SK-N-SH treated with all-trans-retinoic acid at 6 μM for 48 hours (cell line): ENCODE data around the gene PRKG1.

Source experiments
- ATAC-seq: fragments of 200-7000 bp; cut with Tn5 transposase; 3 replicates; pipeline ENCODE4 v1.9.1; 2020; ENCODE audit warnings: mild to moderate bottlenecking, moderate library complexity
- ARNTL ChIP-seq: fragments of 450-650 bp; formaldehyde crosslinking; IDR thresholded peaks from 2 replicates; pipeline ENCODE4 v1.5.0; 2020; ENCODE audit warnings: low read depth, mild to moderate bottlenecking, moderate library complexity, borderline replicate concordance
- BACH2 ChIP-seq: fragments of 250-450 bp; sonication (Bioruptor Pico); IDR thresholded peaks from 2 replicates; pipeline ENCODE4 v1.9.0; 2021; ENCODE audit warnings: mild to moderate bottlenecking, borderline replicate concordance
- CREB5 ChIP-seq: fragments of 250-450 bp; sonication (Bioruptor Pico); IDR thresholded peaks from 2 replicates; pipeline ENCODE4 v1.5.1; 2020; ENCODE audit warnings: low read depth, mild to moderate bottlenecking, moderate library complexity
- CSDC2 ChIP-seq: fragments of 250-450 bp; sonication (Bioruptor Pico); IDR thresholded peaks from 2 replicates; pipeline ENCODE4 v1.5.0; 2020; ENCODE audit warnings: mild to moderate bottlenecking, moderate library complexity
- CSRNP3 ChIP-seq: fragments of 250-450 bp; sonication (Bioruptor Pico); IDR thresholded peaks from 2 replicates; pipeline ENCODE4 v1.5.1; 2021; ENCODE audit warnings: mild to moderate bottlenecking, moderate library complexity
- ESRRG ChIP-seq: fragments of 250-450 bp; sonication (Bioruptor Pico); IDR thresholded peaks from 2 replicates; pipeline ENCODE4 v1.6.1; 2021; ENCODE audit warnings: mild to moderate bottlenecking
- GLIS3 ChIP-seq: fragments of 250-450 bp; sonication (Bioruptor Pico); IDR thresholded peaks from 2 replicates; pipeline ENCODE4 v1.5.0; 2020; ENCODE audit warnings: mild to moderate bottlenecking, moderate library complexity
- ISL1 ChIP-seq: fragments of 250-450 bp; sonication (Bioruptor Pico); IDR thresholded peaks from 2 replicates; pipeline ENCODE4 v2.1.2; 2022; ENCODE audit warnings: mild to moderate bottlenecking, moderate library complexity
- OSR1 ChIP-seq: fragments of 250-450 bp; sonication (Bioruptor Pico); IDR thresholded peaks from 2 replicates; pipeline ENCODE4 v1.8.0; 2022; ENCODE audit warnings: moderate library complexity, mild to moderate bottlenecking, inconsistent platforms
- PPARA ChIP-seq: fragments of 250-450 bp; sonication (Bioruptor Pico); IDR thresholded peaks from 2 replicates; pipeline ENCODE4 v1.5.0; 2020; ENCODE audit warnings: mild to moderate bottlenecking, borderline replicate concordance
- RARB ChIP-seq: fragments of 250-450 bp; sonication (Bioruptor Pico); IDR thresholded peaks from 2 replicates; pipeline ENCODE4 v1.8.0; 2021; ENCODE audit warnings: mild to moderate bottlenecking, moderate library complexity
- SNAI2 ChIP-seq: fragments of 250-450 bp; sonication (Bioruptor Pico); IDR thresholded peaks from 2 replicates; pipeline ENCODE4 v1.5.0; 2020; ENCODE audit warnings: mild to moderate bottlenecking, moderate library complexity
- TCF4 ChIP-seq: fragments of 250-450 bp; sonication (Bioruptor Pico); IDR thresholded peaks from 2 replicates; pipeline ENCODE4 v1.8.0; 2021; ENCODE audit warnings: mild to moderate bottlenecking, moderate library complexity, borderline replicate concordance
- TOX ChIP-seq: fragments of 250-450 bp; sonication (Bioruptor Pico); IDR thresholded peaks from 2 replicates; pipeline ENCODE4 v1.8.0; 2021; ENCODE audit warnings: mild to moderate bottlenecking, moderate library complexity, borderline replicate concordance
- ZC3H10 ChIP-seq: fragments of 250-450 bp; sonication (Bioruptor Pico); IDR thresholded peaks from 2 replicates; pipeline ENCODE4 v1.5.1; 2021; ENCODE audit warnings: mild to moderate bottlenecking, moderate library complexity
- ZFP3 ChIP-seq: fragments of 250-450 bp; sonication (Bioruptor Pico); IDR thresholded peaks from 2 replicates; pipeline ENCODE4 v1.5.0; 2020; ENCODE audit warnings: mild to moderate bottlenecking, moderate library complexity
- ZNF565 ChIP-seq: fragments of 450-650 bp; formaldehyde crosslinking; conservative IDR thresholded peaks from 2 replicates; pipeline ENCODE4 v1.5.0; 2020; ENCODE audit warnings: low read depth, mild to moderate bottlenecking, moderate library complexity
- ZNF8 ChIP-seq: fragments of 450-650 bp; formaldehyde crosslinking; IDR thresholded peaks from 2 replicates; pipeline ENCODE4 v1.5.0; 2020; ENCODE audit warnings: mild to moderate bottlenecking, moderate library complexity
- TF ChIP-seq, protein P1 (sequence below): fragments of 250-450 bp; sonication (Bioruptor Pico); IDR thresholded peaks from 2 replicates; pipeline ENCODE4 v1.8.0; 2020; ENCODE audit warnings: mild to moderate bottlenecking, moderate library complexity, borderline replicate concordance
- TF ChIP-seq, protein P2 (sequence below): fragments of 250-450 bp; sonication (Bioruptor Pico); IDR thresholded peaks from 2 replicates; pipeline ENCODE4 v1.5.0; 2020; ENCODE audit warnings: mild to moderate bottlenecking, moderate library complexity
- TF ChIP-seq, protein P3 (sequence below): fragments of 250-450 bp; sonication (Bioruptor Pico); IDR thresholded peaks from 2 replicates; pipeline ENCODE4 v1.8.0; 2021; ENCODE audit warnings: low read depth, mild to moderate bottlenecking, moderate library complexity, borderline replicate concordance

Gene PRKG1

GRCh38 chr10:52100011-52100547 is 1025.8 kb downstream of the PRKG1 start:
- ATAC-seq = no peak
- TF ChIP-seq RARB (CRISPR knock-in tag) (no peak), TOX (CRISPR knock-in tag) (no peak), ARNTL (CRISPR knock-in tag) (no peak), CREB5 (CRISPR knock-in tag) (no peak), OSR1 (no peak), ESRRG (CRISPR knock-in tag) (no peak), ISL1 (CRISPR knock-in tag) (no peak), ZFP3 (CRISPR knock-in tag) (no peak), BACH2 (CRISPR knock-in tag) (no peak), ZNF8 (CRISPR knock-in tag) (no peak), CSRNP3 (no peak), ZC3H10 (CRISPR knock-in tag) (no peak)
- TF ChIP-seq, protein P1, sequence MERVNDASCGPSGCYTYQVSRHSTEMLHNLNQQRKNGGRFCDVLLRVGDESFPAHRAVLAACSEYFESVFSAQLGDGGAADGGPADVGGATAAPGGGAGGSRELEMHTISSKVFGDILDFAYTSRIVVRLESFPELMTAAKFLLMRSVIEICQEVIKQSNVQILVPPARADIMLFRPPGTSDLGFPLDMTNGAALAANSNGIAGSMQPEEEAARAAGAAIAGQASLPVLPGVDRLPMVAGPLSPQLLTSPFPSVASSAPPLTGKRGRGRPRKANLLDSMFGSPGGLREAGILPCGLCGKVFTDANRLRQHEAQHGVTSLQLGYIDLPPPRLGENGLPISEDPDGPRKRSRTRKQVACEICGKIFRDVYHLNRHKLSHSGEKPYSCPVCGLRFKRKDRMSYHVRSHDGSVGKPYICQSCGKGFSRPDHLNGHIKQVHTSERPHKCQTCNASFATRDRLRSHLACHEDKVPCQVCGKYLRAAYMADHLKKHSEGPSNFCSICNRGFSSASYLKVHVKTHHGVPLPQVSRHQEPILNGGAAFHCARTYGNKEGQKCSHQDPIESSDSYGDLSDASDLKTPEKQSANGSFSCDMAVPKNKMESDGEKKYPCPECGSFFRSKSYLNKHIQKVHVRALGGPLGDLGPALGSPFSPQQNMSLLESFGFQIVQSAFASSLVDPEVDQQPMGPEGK (CRISPR knock-in tag) = no peak

GRCh38 chr10:52105301-52105700 is 1031.0 kb downstream of the PRKG1 start:
- ATAC-seq = no peak
- TF ChIP-seq ZC3H10 (CRISPR knock-in tag) = no peak
- TF ChIP-seq SNAI2 = no peak
- TF ChIP-seq, protein P1 (CRISPR knock-in tag) = no peak
- no peak for TF ChIP-seq TCF4 (CRISPR knock-in tag)
- TF ChIP-seq OSR1 = no peak
- TF ChIP-seq, protein P2, sequence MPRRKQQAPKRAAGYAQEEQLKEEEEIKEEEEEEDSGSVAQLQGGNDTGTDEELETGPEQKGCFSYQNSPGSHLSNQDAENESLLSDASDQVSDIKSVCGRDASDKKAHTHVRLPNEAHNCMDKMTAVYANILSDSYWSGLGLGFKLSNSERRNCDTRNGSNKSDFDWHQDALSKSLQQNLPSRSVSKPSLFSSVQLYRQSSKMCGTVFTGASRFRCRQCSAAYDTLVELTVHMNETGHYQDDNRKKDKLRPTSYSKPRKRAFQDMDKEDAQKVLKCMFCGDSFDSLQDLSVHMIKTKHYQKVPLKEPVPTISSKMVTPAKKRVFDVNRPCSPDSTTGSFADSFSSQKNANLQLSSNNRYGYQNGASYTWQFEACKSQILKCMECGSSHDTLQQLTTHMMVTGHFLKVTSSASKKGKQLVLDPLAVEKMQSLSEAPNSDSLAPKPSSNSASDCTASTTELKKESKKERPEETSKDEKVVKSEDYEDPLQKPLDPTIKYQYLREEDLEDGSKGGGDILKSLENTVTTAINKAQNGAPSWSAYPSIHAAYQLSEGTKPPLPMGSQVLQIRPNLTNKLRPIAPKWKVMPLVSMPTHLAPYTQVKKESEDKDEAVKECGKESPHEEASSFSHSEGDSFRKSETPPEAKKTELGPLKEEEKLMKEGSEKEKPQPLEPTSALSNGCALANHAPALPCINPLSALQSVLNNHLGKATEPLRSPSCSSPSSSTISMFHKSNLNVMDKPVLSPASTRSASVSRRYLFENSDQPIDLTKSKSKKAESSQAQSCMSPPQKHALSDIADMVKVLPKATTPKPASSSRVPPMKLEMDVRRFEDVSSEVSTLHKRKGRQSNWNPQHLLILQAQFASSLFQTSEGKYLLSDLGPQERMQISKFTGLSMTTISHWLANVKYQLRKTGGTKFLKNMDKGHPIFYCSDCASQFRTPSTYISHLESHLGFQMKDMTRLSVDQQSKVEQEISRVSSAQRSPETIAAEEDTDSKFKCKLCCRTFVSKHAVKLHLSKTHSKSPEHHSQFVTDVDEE (CRISPR knock-in tag) = no peak
- no peak for TF ChIP-seq ZNF565 (CRISPR knock-in tag)
- TF ChIP-seq CSRNP3 = no peak
- TF ChIP-seq PPARA (CRISPR knock-in tag) = no peak
- no peak for TF ChIP-seq CSDC2
- TF ChIP-seq ARNTL (CRISPR knock-in tag) = no peak
- no peak for TF ChIP-seq ZNF8 (CRISPR knock-in tag)
- no peak for TF ChIP-seq TOX (CRISPR knock-in tag)
- no peak for TF ChIP-seq RARB (CRISPR knock-in tag)
- no peak for TF ChIP-seq CREB5 (CRISPR knock-in tag)
- no peak for TF ChIP-seq ZFP3 (CRISPR knock-in tag)
- TF ChIP-seq GLIS3 (CRISPR knock-in tag) = no peak
- TF ChIP-seq BACH2 (CRISPR knock-in tag) = no peak
- TF ChIP-seq, protein P3, sequence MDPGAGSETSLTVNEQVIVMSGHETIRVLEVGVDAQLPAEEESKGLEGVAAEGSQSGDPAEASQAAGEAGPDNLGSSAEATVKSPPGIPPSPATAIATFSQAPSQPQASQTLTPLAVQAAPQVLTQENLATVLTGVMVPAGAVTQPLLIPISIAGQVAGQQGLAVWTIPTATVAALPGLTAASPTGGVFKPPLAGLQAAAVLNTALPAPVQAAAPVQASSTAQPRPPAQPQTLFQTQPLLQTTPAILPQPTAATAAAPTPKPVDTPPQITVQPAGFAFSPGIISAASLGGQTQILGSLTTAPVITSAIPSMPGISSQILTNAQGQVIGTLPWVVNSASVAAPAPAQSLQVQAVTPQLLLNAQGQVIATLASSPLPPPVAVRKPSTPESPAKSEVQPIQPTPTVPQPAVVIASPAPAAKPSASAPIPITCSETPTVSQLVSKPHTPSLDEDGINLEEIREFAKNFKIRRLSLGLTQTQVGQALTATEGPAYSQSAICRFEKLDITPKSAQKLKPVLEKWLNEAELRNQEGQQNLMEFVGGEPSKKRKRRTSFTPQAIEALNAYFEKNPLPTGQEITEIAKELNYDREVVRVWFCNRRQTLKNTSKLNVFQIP = no peak
